IMR-90 (cell line): Measurements from ENCODE around the gene ASPN. TPM values are rescaled to one million over a fixed set of nuclear protein-coding genes. Genes with fewer than 3 reads are reported as not detected.

Experiments used
- ATAC-seq: fragments of 200-7000 bp; cut with Tn5 transposase; 2 replicates; pipeline ENCODE4 v1.9.1; 2020; ENCODE audit warnings: low read depth, mild to moderate bottlenecking, moderate library complexity
- BruUV-seq: library from RNA; stranded (reverse); fragments of 400-500 nt; replicated peaks from 2 replicates; lab custom pipeline; 2021; lab: Mats Ljungman, UMichigan
- CTCF ChIA-PET: fragments of 300-600 bp; formaldehyde crosslinking; extraction: SDS; loops from one replicate; lab custom pipeline; 2021; ENCODE audit warnings: antibody characterized with exemption; lab: Yijun Ruan, JAX
- POLR2A ChIA-PET: fragments of 300-600 bp; sonication (Branson Sonifier 250); formaldehyde crosslinking; loops from one replicate; lab custom pipeline; 2022; ENCODE audit warnings: antibody characterized with exemption; ENCODE audit not compliant: unreplicated experiment; lab: Charles Lee
- DNase-seq: peaks from one replicate; pipeline ENCODE4 v3.0.0; 2013
- H2AFZ ChIP-seq: replicated peaks from 2 replicates; pipeline ENCODE3; 2013; ENCODE audit warnings: low read length, mild to moderate bottlenecking; ENCODE audit not compliant: poor library complexity
- H2AK5ac ChIP-seq: 2 replicates; pipeline ENCODE4 v1.6.1; 2013; ENCODE audit warnings: low read depth, low read length, inconsistent platforms
- H2AK9ac ChIP-seq: replicated peaks from 2 replicates; pipeline ENCODE3; 2013; ENCODE audit warnings: mild to moderate bottlenecking, low read depth, low read length, moderate library complexity; ENCODE audit not compliant: poor library complexity
- H2BK120ac ChIP-seq: 2 replicates; pipeline ENCODE4 v1.6.1; 2013; ENCODE audit warnings: low read depth, low read length, inconsistent platforms
- H2BK15ac ChIP-seq: 3 replicates; pipeline ENCODE4 v1.6.1; 2013; ENCODE audit warnings: low read depth, low read length, inconsistent platforms
- H2BK20ac ChIP-seq: 2 replicates; pipeline ENCODE4 v1.6.1; 2013; ENCODE audit warnings: low read depth, mild to moderate bottlenecking, inconsistent platforms, low read length, moderate library complexity
- H2BK5ac ChIP-seq: 2 replicates; pipeline ENCODE4 v1.6.1; 2013; ENCODE audit warnings: mild to moderate bottlenecking, low read depth, low read length, inconsistent platforms; ENCODE audit not compliant: poor library complexity, severe bottlenecking
- H3K14ac ChIP-seq: replicated peaks from 2 replicates; pipeline ENCODE4 v1.6.1; 2013; ENCODE audit warnings: low read depth, low read length, inconsistent platforms
- H3K18ac ChIP-seq: 2 replicates; pipeline ENCODE4 v1.6.1; 2013; ENCODE audit warnings: low read depth, low read length, control low read depth
- H3K23ac ChIP-seq: 2 replicates; pipeline ENCODE4 v1.6.1; 2013; ENCODE audit warnings: low read depth, low read length, inconsistent platforms
- H3K27ac ChIP-seq: 2 replicates; pipeline ENCODE4 v1.5.1; 2013; ENCODE audit warnings: mild to moderate bottlenecking, control low read depth, low read length; ENCODE audit not compliant: insufficient read depth
- H3K27me3 ChIP-seq: 2 replicates; pipeline ENCODE4 v1.6.1; 2013; ENCODE audit warnings: low read length; ENCODE audit not compliant: control insufficient read depth, insufficient read depth
- H3K36me3 ChIP-seq: 2 replicates; pipeline ENCODE4 v1.6.1; 2013; ENCODE audit warnings: low read length, mixed read lengths; ENCODE audit not compliant: control insufficient read depth, insufficient read depth
- H3K4ac ChIP-seq: 2 replicates; pipeline ENCODE4 v1.6.1; 2013; ENCODE audit warnings: low read depth, low read length, inconsistent platforms
- H3K4me1 ChIP-seq: 2 replicates; pipeline ENCODE4 v1.6.1; 2013; ENCODE audit warnings: low read length, mixed read lengths; ENCODE audit not compliant: control insufficient read depth, insufficient read depth
- H3K4me2 ChIP-seq: 2 replicates; pipeline ENCODE4 v1.6.1; 2013; ENCODE audit warnings: low read depth, mild to moderate bottlenecking, control low read depth, low read length, moderate library complexity
- H3K4me3 ChIP-seq: 2 replicates; pipeline ENCODE4 v1.5.1; 2013; ENCODE audit warnings: low read depth, mild to moderate bottlenecking, control low read depth, low read length, moderate library complexity; ENCODE audit not compliant: insufficient read depth
- H3K56ac ChIP-seq: 2 replicates; pipeline ENCODE4 v1.6.1; 2013; ENCODE audit warnings: low read length, inconsistent platforms; ENCODE audit not compliant: insufficient read depth; ENCODE audit errors: extremely low read depth
- H3K79me1 ChIP-seq, 2 experiments: 2 replicates each; pipeline ENCODE4 v1.6.1; 2013; ENCODE audit warnings: low read length in 2 of 2, inconsistent platforms in 1 of 2, low read depth in 1 of 2
- H3K9ac ChIP-seq: 2 replicates; pipeline ENCODE4 v1.6.1; 2013; ENCODE audit warnings: low read depth, low read length, control low read depth
- H3K9me1 ChIP-seq: 2 replicates; pipeline ENCODE4 v1.6.1; 2013; ENCODE audit warnings: low read length, inconsistent platforms; ENCODE audit not compliant: insufficient read depth
- H3K9me3 ChIP-seq: 2 replicates; pipeline ENCODE4 v1.6.1; 2013; ENCODE audit warnings: low read length; ENCODE audit not compliant: control insufficient read depth, insufficient read depth
- H4K20me1 ChIP-seq: 2 replicates; pipeline ENCODE4 v1.6.1; 2013; ENCODE audit warnings: low read length, inconsistent platforms; ENCODE audit not compliant: insufficient read depth
- H4K5ac ChIP-seq: 2 replicates; pipeline ENCODE4 v1.6.1; 2013; ENCODE audit warnings: mild to moderate bottlenecking, low read depth, low read length, control low read depth
- H4K8ac ChIP-seq, 2 experiments: 2 replicates each; pipeline ENCODE4 v1.6.1; 2013; ENCODE audit warnings: low read depth in 2 of 2, low read length in 2 of 2, control low read depth in 1 of 2, inconsistent platforms in 1 of 2
- H4K91ac ChIP-seq: 2 replicates; pipeline ENCODE4 v1.6.1; 2013; ENCODE audit warnings: low read depth, low read length, inconsistent platforms; ENCODE audit not compliant: insufficient read depth
- CEBPB ChIP-seq: IDR thresholded peaks from 2 replicates; pipeline ENCODE4 v1.6.1; 2012; ENCODE audit warnings: low read depth, low read length, improper control_type of control experiment
- MXI1 ChIP-seq: IDR thresholded peaks from 2 replicates; pipeline ENCODE4 v1.6.1; 2012; ENCODE audit warnings: low read depth, mild to moderate bottlenecking, low read length, moderate library complexity, borderline replicate concordance
- NFE2L2 ChIP-seq: fragments of 150-350 bp; IDR thresholded peaks from 2 replicates; pipeline ENCODE4 v1.6.1; 2016; ENCODE audit warnings: low read depth, mild to moderate bottlenecking, low read length
- POLR2A ChIP-seq: IDR thresholded peaks from 2 replicates; pipeline ENCODE4 v1.6.1; 2012; ENCODE audit warnings: mild to moderate bottlenecking, low read depth, low read length
- RCOR1 ChIP-seq: IDR thresholded peaks from 2 replicates; pipeline ENCODE4 v1.6.1; 2012; ENCODE audit warnings: mild to moderate bottlenecking, low read length, improper control_type of control experiment; ENCODE audit not compliant: insufficient replicate concordance
- RFX5 ChIP-seq: IDR thresholded peaks from 2 replicates; pipeline ENCODE4 v1.8.0; 2012; ENCODE audit warnings: low read depth, mild to moderate bottlenecking, low read length, moderate library complexity
- USF2 ChIP-seq: fragments of 150-350 bp; IDR thresholded peaks from 2 replicates; pipeline ENCODE4 v1.6.1; 2017; ENCODE audit warnings: mild to moderate bottlenecking, antibody characterized with exemption, low read length, low read depth
- WGBS, 2 experiments: methylation state at CpG; one replicate each; pipeline versions ENCODE4 v1.1.5 to v1.1.7; 2013; ENCODE audit warnings: missing lambda C conversion rate in 2 of 2; ENCODE audit not compliant: insufficient read length in 1 of 2; ENCODE audit errors: extremely low coverage in 2 of 2; 5-methylcytosine and 5-hydroxymethylcytosine counted together
- dilution Hi-C: fragments of 300-500 bp; cut with HindIII; formaldehyde crosslinking; loops from one replicate; pipeline ENCODE4 v1.14.3; 2018; ENCODE audit warnings: low sequenced_read_pairs; ENCODE audit not compliant: unreplicated experiment
- in situ Hi-C: fragments of 300-500 bp; cut with MboI; formaldehyde crosslinking; loops from 3 replicates; pipeline ENCODE4 v1.14.3; 2019; ENCODE audit warnings: low sequenced_read_pairs, inconsistent platforms, mixed read lengths
- intact Hi-C: fragments of 100-400 bp; cut with micrococcal nuclease; formaldehyde crosslinking; loops from 2 replicates; pipeline ENCODE4 v1.10.0; 2022
- polyA plus RNA-seq, 3 experiments: library from polyadenylated mRNA; depleted of rRNA; stranded (reverse); fragments of >200 nt; gene quantifications; 2 replicates each; pipeline ENCODE4 v1.2.3, GENCODE V29; 2012; ENCODE audit warnings: low replicate concordance in 1 of 3
- total RNA-seq: library from RNA; depleted of rRNA; stranded (reverse); fragments of >200 nt; gene quantifications from 2 replicates; pipeline ENCODE4 v1.2.3, GENCODE V29; 2012

ASPN gene
- total and polyA plus RNA-seq, 2 of the 4 experiments (the other 2 are of a cell fraction) = under 0.01 to 0.09 TPM

- intact Hi-C loops = no loop called here
- BruUV-seq = no TSS peak
- Histone ChIP-seq H4K8ac (no peak overlapping the region), H3K56ac (no peak overlapping the region), H3K27ac (no peak overlapping the region), H3K36me3 (no peaks in the 10 kb centered on the region), H2AFZ (no peak overlapping the region), H2AK5ac (no peak overlapping the region), H4K20me1 (no peaks in the 10 kb centered on the region), H2BK120ac (no peak overlapping the region), H3K79me1 (no peaks in the 10 kb centered on the region), H3K4me1 (no peaks in the 10 kb centered on the region), H3K4me2 (no peak overlapping the region), H3K9me1 (no peaks in the 10 kb centered on the region), H3K23ac (no peak overlapping the region), H3K4me3 (no peak overlapping the region), H2BK20ac (no peak overlapping the region), H2AK9ac (no peak overlapping the region), H3K14ac (no peak overlapping the region), H4K91ac (no peak overlapping the region), H3K27me3 (no peaks in the 10 kb centered on the region), H3K9me3 (no peaks in the 10 kb centered on the region), H2BK5ac (no peak overlapping the region), H2BK15ac (no peak overlapping the region), H3K4ac (no peak overlapping the region), H3K18ac (no peak overlapping the region), H4K5ac (no peak overlapping the region), H3K9ac (no peak overlapping the region)
- in situ Hi-C loops = loop anchor here (10.0 kb wide), 2 partner anchors 202 to 298 kb away; no protein-coding TSS in a partner anchor
- no peak for ATAC-seq
- ChIA-PET POLR2A (no interaction called here), CTCF (no interaction called here)
- TF ChIP-seq POLR2A (no peak), NFE2L2 (no peak), MXI1 (no peak), USF2 (no peak), CEBPB (no peak), RCOR1 (no peak), RFX5 (no peak)
- no peak for DNase-seq
- dilution Hi-C loops = no loop called here
- no CpG with 5 or more reads among the region's 5 CpGs for WGBS, 2 experiments
Observed at GRCh38 chr9:92432972-92433548, 49.2 kb downstream of the ASPN start.
